Fibroblast of lung (primary cell): ENCODE measurements around the gene AGPAT4.

Source experiments
- EZH2 ChIP-seq: IDR thresholded peaks from 2 replicates; pipeline ENCODE4 v1.5.1; 2012; ENCODE audit warnings: low read length, control low read depth, mild to moderate bottlenecking; ENCODE audit errors: missing control alignments
- TF ChIP-seq, protein P1 (sequence below), 2 donors: IDR thresholded peaks in 1 of 2; conservative IDR thresholded peaks in 1 of 2; 1 replicate in 1 of 2; 2 replicates in 1 of 2; pipeline ENCODE4 v1.5.1; 2011 to 2012; ENCODE audit warnings: low read length in 2 of 2, control low read depth in 1 of 2, inconsistent platforms in 1 of 2, low read depth in 1 of 2, mild to moderate bottlenecking in 1 of 2

DNA sequence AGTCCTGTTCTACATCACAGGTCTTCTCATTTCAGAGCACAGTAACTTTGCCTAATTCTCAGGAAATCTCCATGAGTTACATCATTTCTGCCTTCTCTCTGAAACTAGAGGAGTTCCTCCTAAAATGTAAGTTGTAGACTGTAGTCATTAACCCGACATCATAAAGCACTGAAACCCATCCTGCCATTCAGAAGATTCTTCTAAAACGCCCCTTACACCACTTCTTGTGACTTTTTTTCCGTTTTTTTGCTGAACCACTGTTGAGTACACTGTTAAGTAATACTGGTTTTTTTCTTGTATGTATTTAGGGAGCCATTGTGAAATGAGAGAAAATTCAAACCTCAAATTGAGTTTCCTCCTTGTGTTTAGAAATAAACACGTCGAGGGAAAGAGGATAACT, 164.9 kb downstream of the AGPAT4 start:
- TF ChIP-seq EZH2, result no peak
- TF ChIP-seq, protein P1, sequence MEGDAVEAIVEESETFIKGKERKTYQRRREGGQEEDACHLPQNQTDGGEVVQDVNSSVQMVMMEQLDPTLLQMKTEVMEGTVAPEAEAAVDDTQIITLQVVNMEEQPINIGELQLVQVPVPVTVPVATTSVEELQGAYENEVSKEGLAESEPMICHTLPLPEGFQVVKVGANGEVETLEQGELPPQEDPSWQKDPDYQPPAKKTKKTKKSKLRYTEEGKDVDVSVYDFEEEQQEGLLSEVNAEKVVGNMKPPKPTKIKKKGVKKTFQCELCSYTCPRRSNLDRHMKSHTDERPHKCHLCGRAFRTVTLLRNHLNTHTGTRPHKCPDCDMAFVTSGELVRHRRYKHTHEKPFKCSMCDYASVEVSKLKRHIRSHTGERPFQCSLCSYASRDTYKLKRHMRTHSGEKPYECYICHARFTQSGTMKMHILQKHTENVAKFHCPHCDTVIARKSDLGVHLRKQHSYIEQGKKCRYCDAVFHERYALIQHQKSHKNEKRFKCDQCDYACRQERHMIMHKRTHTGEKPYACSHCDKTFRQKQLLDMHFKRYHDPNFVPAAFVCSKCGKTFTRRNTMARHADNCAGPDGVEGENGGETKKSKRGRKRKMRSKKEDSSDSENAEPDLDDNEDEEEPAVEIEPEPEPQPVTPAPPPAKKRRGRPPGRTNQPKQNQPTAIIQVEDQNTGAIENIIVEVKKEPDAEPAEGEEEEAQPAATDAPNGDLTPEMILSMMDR (conservative IDR thresholded peaks at IDR 0.05 in 1 of 2, IDR thresholded peaks at IDR 0.05 in 1 of 2; ENCODE audit: low read depth in 1 of 2, low read length in 2 of 2), result no peak
